Activated T-helper 1 cell treated with anti-CD3 and anti-CD28 coated beads, Interleukin-12 subunit alpha, Interleukin-12 subunit beta, Interleukin-2, Interleukin-4 antibody, amounts not matched to agents 30 ng/mL and 10 ng/mL and 1 ng/mL, durations not matched to agents 14 hours and 24 hours and 36 hours (primary cell): ENCODE results near the gene DHTKD1. TPM values are rescaled to one million over a fixed set of nuclear protein-coding genes. Genes with fewer than 3 reads are reported as not detected.
"Not testable (repeated sequence)": the region's sequence is repeated elsewhere in the genome, so short reads cannot be mapped to it uniquely, and the experiment has no call there.

ENCODE experiments used
- DNase-seq: peaks from one replicate; pipeline ENCODE4 v3.0.0; 2021; ENCODE audit warnings: low spot score
- H3K27ac Mint-ChIP-seq: one replicate; pipeline ENCODE4 v1.8.0; 2021; ENCODE audit warnings: mild to moderate bottlenecking, mixed read lengths
- H3K27me3 Mint-ChIP-seq: one replicate; pipeline ENCODE4 v1.8.0; 2022; ENCODE audit warnings: mild to moderate bottlenecking, moderate library complexity, mixed read lengths; ENCODE audit not compliant: insufficient read depth
- H3K36me3 Mint-ChIP-seq: one replicate; pipeline ENCODE4 v1.8.0; 2021; ENCODE audit warnings: low read depth, mixed read lengths
- H3K4me1 Mint-ChIP-seq: one replicate; pipeline ENCODE4 v1.8.0; 2021; ENCODE audit warnings: low read depth, mixed read lengths
- H3K4me3 Mint-ChIP-seq: one replicate; pipeline ENCODE4 v1.8.0; 2021; ENCODE audit warnings: mild to moderate bottlenecking, moderate library complexity, mixed read lengths
- H3K9me3 Mint-ChIP-seq: one replicate; pipeline ENCODE4 v1.8.0; 2021; ENCODE audit warnings: mixed read lengths
- intact Hi-C: fragments of 100-400 bp; cut with micrococcal nuclease; formaldehyde crosslinking; loops from one replicate; pipeline ENCODE4 v1.15.1; 2024
- total RNA-seq: library from RNA; stranded (reverse); gene quantifications from 2 replicates; pipeline ENCODE4 v1.2.3, GENCODE V29; 2022

Gene DHTKD1
- total RNA-seq, 1 donor from 2014 or later = 22.6 TPM

DNA sequence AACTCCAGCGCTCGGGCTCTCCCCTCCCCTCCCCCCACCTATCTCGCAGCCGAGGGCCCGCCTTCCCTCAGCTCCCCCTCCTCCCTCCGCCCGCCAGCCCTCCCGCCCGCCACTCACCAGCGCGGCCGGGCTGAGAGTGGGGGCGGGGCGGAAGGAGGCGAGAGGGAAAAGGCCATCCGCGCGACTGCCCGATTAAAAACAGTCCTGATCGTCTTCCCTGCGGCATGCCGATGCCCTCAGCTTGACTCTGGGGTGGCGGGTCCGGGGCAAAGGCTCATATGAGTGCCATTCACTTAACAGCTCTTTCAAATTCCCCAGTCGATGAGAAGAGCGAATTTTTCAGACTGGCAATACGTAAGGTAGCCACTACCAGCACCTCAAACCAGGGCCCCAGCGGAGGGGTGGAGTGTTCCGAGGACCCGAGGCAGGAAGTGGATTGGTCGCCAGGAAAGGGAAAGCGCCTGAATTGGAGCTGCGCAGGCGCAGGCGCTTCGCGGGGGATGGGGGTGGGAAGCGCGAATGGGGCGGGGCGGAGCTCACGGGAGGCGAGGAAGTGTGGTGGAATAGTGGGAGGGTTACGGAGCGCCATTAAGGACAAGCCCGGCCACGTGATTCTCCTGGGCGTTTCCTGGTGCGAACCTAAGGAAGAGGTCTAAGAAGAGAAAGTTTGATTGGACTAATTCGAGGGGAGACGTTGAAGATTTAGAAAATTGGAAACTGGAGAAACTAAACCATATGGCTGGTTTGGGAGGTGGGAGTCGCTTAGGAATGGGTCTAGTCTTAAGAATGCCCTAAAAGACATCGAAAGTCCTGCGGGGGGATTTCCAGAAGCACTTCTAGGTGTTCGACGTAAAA is 25.7 kb upstream of the DHTKD1 start, which contains the start of gene UPF2:
Gene UPF2 (minus strand): TSS at position 13 of the 855 bp plus-strand sequence. CDS start 7,386 bp downstream, outside the sequence.
- H3K4me3 Mint-ChIP-seq = peak within 1 kb of the TSS; percentile 99
- H3K36me3 Mint-ChIP-seq = peaks cover 5% of the 10 kb centered on the region
- intact Hi-C loops = loop anchor here (1.0 to 10.0 kb wide), 7 partner anchors 25 to 1306 kb away; partner anchors contain the start of genes CDC123, DHTKD1, MCM10 and SEC61A2
- peaks cover 34% of the 10 kb centered on the region for H3K4me1 Mint-ChIP-seq
- peaks cover 4% of the 10 kb centered on the region for H3K9me3 Mint-ChIP-seq
- no peaks in the 10 kb centered on the region for H3K27me3 Mint-ChIP-seq
- peak; percentile 94 for DNase-seq
- peak within 1 kb of the TSS; percentile 99 for H3K27ac Mint-ChIP-seq

DNA sequence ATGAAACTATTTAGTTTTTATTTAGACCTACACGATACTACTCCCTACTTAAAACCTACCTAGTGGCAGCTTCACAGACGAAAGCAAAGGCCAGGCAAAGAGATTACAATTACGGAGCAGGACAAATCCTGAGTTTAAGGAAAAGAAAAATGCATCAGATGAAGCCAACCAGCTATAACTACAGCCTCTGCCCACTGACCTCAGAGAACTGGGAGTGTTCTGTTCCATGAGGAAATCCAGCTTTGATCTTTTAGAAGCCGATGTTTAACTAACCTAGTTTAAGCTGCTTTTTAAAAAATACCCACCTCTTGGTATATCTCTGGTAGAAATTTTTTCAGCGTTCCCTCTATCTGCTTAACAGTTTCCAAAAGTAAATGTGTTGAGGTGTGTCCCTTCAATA is 23.2 kb upstream of the DHTKD1 start:
- intact Hi-C loops = loop anchor here (10.0 kb wide), 1 partner anchor 871 kb away; no protein-coding TSS in a partner anchor
- Mint-ChIP-seq H3K27ac (no peak overlapping the region), H3K4me1 (peaks cover 26% of the 10 kb centered on the region), H3K4me3 (no peak overlapping the region), H3K27me3 (no peaks in the 10 kb centered on the region), H3K9me3 (peaks cover 4% of the 10 kb centered on the region), H3K36me3 (peaks cover 5% of the 10 kb centered on the region)
- no peak for DNase-seq

DNA sequence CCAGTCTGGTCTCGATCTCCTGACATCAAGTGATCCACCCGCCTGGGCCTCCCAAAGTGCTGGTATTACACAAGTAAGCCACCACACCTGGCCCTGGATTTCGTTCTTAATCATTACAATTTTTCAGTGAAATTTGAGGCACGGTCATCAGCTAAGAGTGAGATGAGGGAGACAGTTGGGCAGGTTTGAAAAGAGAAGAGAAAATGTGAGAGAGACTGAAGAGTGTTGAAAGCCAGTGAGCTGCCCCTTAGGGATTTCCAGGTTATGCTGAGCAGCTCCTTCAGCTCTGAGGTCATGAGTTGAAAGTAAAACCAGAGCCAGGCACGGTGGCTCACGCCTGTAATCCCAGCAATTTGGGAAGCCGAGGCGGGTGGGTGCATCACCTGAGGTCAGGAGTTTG is 20.2 kb upstream of the DHTKD1 start:
- Mint-ChIP-seq H3K9me3 (no peaks in the 10 kb centered on the region), H3K27me3 (no peaks in the 10 kb centered on the region), H3K27ac (no peak overlapping the region), H3K36me3 (no peaks in the 10 kb centered on the region), H3K4me1 (peaks cover 6% of the 10 kb centered on the region), H3K4me3 (no peak overlapping the region)
- DNase-seq = no peak
- intact Hi-C loops = loop anchor here (10.0 kb wide), 1 partner anchor 874 kb away; no protein-coding TSS in a partner anchor

DNA sequence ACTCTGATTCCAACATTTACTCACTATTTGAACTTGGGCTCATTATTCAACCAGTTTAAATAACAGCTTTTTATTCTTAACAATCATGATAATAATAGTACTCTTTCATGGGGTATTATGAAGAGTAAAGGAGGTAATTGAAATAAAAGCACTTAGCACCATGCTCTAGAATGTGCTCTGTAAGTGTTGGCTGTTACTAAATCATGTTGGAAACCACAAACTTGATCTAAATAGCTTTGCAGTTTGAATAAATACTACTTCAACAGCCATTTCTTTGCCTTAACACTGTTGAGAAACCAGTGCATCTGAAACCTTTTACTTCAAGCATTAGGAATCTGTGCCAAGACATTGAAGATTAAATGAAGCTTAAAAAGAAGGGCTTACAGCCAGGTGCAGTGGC is 18.2 kb upstream of the DHTKD1 start:
- DNase-seq = no peak
- no peak overlapping the region for H3K4me3 Mint-ChIP-seq
- intact Hi-C loops = no loop called here
- H3K4me1 Mint-ChIP-seq = peaks cover 4% of the 10 kb centered on the region
- H3K27me3 Mint-ChIP-seq = no peaks in the 10 kb centered on the region
- no peaks in the 10 kb centered on the region for H3K9me3 Mint-ChIP-seq
- H3K36me3 Mint-ChIP-seq = no peaks in the 10 kb centered on the region
- H3K27ac Mint-ChIP-seq = no peak overlapping the region

DNA sequence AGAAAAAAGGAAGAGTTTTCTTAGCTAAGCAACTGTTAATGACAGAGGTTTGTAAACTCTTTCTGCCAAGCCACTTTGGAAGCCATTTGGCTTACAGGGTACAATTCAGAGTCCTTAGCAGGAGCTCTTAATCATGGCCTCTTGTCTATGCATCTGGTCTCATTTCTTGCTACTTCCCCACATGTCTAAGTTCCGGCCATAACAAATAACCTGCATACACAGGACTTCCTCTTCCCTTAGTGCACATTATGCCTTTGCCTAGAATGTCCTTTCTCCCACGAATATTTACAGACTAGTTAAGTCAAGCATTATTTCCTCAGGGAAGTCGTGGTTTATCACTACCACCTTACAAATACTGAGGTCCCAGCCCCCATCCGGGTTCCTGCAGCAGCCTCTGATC is 17.5 kb upstream of the DHTKD1 start:
- H3K9me3 Mint-ChIP-seq = no peaks in the 10 kb centered on the region
- intact Hi-C loops = no loop called here
- no peak for DNase-seq
- peaks cover 4% of the 10 kb centered on the region for H3K4me1 Mint-ChIP-seq
- H3K27me3 Mint-ChIP-seq = no peaks in the 10 kb centered on the region
- no peak overlapping the region for H3K27ac Mint-ChIP-seq
- no peak overlapping the region for H3K4me3 Mint-ChIP-seq
- H3K36me3 Mint-ChIP-seq = no peaks in the 10 kb centered on the region

DNA sequence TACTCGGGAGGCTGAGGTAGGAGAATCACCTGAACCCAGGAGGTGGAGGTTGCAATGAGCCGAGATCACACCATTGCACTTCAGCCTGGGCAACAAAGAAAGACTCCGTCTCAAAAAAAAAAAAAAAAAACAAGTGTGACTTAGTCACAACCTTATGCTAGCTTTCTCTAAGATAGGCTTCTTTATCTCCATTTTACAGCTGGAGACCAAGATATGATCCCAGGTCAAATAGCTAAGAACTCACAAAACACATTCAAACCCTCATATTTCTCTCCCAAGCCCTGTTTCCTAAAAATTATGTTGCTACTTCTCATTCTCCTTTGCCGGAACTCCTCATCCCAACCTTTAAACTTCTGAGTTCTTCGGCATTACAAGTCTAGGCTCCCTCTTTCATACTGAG is 13.0 kb upstream of the DHTKD1 start:
- H3K9me3 Mint-ChIP-seq = no peaks in the 10 kb centered on the region
- no peak for DNase-seq
- intact Hi-C loops = no loop called here

DNA sequence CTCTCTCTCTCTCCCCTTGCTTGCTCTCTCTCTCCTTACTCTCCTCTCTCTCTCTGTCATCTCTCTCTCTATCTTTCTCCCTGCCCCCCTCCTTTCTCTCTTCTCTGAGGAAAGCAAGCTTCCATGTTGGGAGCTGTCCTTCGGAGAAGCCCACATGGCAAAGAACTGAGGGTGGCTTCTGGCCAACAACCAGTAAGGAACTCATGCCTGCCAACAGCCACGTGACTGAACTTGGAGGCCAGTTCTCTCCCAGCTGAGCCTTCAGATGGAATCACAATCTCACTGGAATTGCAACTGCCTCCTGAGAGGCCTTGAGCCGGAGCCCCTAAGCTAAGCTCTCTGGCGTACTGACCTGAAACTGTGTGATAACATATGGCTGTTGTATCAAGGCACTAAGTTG is 12.0 kb upstream of the DHTKD1 start:
- no peaks in the 10 kb centered on the region for H3K27me3 Mint-ChIP-seq
- H3K9me3 Mint-ChIP-seq = no peaks in the 10 kb centered on the region
- intact Hi-C loops = no loop called here
- no peaks in the 10 kb centered on the region for H3K4me1 Mint-ChIP-seq
- no peak for DNase-seq
- no peaks in the 10 kb centered on the region for H3K36me3 Mint-ChIP-seq
- H3K27ac Mint-ChIP-seq = no peak overlapping the region
- H3K4me3 Mint-ChIP-seq = no peak overlapping the region

More for the DNA sequence above, 13.0 kb upstream of the DHTKD1 start:
- H3K36me3 Mint-ChIP-seq = no peaks in the 10 kb centered on the region
- no peaks in the 10 kb centered on the region for H3K4me1 Mint-ChIP-seq
- no peaks in the 10 kb centered on the region for H3K27me3 Mint-ChIP-seq
- no peak overlapping the region for H3K27ac Mint-ChIP-seq
- H3K4me3 Mint-ChIP-seq = no peak overlapping the region

DNA sequence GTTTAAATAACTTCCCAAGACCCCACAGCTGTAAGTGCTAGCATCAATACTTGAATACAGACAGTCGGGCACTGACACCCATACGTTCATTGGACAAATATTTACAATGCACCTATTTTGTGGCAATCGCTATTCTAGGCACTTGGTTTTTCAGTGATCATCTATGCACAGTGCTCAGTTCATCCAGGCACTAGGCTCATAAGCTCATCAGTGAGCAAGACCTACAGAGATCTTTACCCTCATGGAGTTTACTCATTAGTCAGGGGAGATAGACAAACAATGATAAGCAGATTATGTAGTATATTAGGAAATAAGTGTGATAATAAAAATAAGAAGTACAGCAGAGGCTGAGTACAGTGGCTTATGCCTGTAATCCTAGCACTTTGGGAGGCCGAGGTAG is 7.6 kb upstream of the DHTKD1 start:
- no peaks in the 10 kb centered on the region for H3K36me3 Mint-ChIP-seq
- intact Hi-C loops = loop anchor here (10.0 kb wide), 1 partner anchor 654 kb away; no protein-coding TSS in a partner anchor
- no peak for DNase-seq
- H3K9me3 Mint-ChIP-seq = no peaks in the 10 kb centered on the region
- no peaks in the 10 kb centered on the region for H3K27me3 Mint-ChIP-seq
- no peak overlapping the region for H3K27ac Mint-ChIP-seq
- peaks cover 5% of the 10 kb centered on the region for H3K4me1 Mint-ChIP-seq
- no peak overlapping the region for H3K4me3 Mint-ChIP-seq

DNA sequence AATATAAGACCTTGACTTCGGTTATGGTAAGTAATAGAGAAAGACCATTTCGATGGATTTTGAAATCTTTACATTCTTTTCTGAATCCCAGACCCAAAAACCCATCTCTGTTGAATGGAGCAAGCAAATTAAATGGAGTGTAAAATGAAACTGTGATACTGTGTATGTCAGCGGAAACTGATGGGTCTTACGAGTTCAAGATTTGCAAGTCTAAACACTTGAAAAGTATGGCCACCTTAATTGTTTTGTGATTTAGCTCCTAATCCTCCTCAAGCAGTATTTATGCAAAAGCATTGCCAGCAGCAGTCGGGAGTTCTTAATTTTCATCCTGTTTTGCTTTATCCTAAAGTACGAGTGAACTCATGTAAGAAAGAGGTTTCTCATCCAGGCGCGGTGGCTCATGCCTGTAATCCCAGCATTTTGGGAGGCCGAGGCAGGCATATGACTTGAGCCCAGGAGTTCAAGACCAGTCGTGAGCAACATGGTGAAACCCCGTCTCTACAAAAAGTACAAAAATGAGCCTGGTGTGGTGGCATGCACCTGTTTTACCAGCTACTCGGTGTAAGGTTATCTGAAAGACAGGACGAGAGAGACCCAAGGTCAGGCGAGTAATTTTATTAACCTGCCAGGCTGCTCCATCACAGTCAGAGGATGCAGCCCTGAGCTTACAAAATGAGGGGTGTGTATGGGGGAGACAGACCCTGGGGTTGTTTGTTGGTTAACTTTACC is 5.8 kb upstream of the DHTKD1 start:
- intact Hi-C loops = loop anchor here (10.0 kb wide), 1 partner anchor 652 kb away; no protein-coding TSS in a partner anchor
- H3K36me3 Mint-ChIP-seq = no peaks in the 10 kb centered on the region
- peaks cover 9% of the 10 kb centered on the region for H3K4me1 Mint-ChIP-seq
- H3K9me3 Mint-ChIP-seq = no peaks in the 10 kb centered on the region
- no peak overlapping the region for H3K27ac Mint-ChIP-seq
- H3K4me3 Mint-ChIP-seq = no peak overlapping the region
- no peak for DNase-seq
- H3K27me3 Mint-ChIP-seq = no peaks in the 10 kb centered on the region

DNA sequence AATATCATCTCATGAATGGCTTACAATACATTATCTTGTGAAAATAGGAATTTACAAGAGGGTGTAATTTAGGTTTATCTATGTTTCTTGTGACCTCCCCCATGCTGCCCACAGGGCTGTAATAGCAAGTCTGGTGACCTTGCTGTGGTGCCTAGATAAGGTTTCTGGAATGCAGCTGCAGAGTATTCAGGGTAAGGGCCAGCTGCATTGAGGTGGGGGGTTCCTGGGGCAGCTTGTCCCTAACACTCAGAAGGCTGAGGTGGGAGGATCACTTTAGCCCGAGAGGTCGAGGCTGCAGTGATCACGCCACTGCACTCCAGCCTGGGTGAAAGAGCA is 5.3 kb upstream of the DHTKD1 start:
- H3K9me3 Mint-ChIP-seq = no peaks in the 10 kb centered on the region
- H3K27me3 Mint-ChIP-seq = no peaks in the 10 kb centered on the region
- intact Hi-C loops = loop anchor here (10.0 kb wide), 1 partner anchor 651 kb away; no protein-coding TSS in a partner anchor
- DNase-seq = no peak
- no peaks in the 10 kb centered on the region for H3K36me3 Mint-ChIP-seq
- no peak overlapping the region for H3K27ac Mint-ChIP-seq
- peaks cover 12% of the 10 kb centered on the region for H3K4me1 Mint-ChIP-seq
- H3K4me3 Mint-ChIP-seq = no peak overlapping the region

DNA sequence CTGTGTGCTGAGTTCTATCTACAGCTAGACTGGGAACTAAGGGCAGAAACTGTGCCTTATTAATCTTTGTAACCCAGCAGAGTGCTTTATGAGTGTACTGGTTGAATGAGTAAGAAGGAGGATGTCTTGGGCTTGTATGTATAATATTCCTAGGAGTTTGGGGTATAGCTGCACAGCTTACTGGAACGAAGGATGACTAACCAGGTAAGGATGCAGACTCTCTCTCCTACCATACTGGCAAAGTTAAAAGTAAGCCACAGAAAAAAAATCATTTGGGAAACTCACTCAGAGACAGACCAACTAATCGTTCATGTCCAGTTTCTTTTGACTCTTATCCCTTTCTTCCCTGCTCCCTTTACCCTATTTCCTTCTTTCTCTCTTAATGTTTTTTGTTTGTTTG is 1.4 kb upstream of the DHTKD1 start:
- no peaks in the 10 kb centered on the region for H3K36me3 Mint-ChIP-seq
- no peak overlapping the region for H3K4me3 Mint-ChIP-seq
- H3K4me1 Mint-ChIP-seq = peaks cover 29% of the 10 kb centered on the region
- H3K27ac Mint-ChIP-seq = no peak overlapping the region
- H3K27me3 Mint-ChIP-seq = no peaks in the 10 kb centered on the region
- no peaks in the 10 kb centered on the region for H3K9me3 Mint-ChIP-seq
- intact Hi-C loops = loop anchor here (5.0 to 10.0 kb wide), 2 partner anchors 35 to 647 kb away; no protein-coding TSS in a partner anchor
- no peak for DNase-seq

DNA sequence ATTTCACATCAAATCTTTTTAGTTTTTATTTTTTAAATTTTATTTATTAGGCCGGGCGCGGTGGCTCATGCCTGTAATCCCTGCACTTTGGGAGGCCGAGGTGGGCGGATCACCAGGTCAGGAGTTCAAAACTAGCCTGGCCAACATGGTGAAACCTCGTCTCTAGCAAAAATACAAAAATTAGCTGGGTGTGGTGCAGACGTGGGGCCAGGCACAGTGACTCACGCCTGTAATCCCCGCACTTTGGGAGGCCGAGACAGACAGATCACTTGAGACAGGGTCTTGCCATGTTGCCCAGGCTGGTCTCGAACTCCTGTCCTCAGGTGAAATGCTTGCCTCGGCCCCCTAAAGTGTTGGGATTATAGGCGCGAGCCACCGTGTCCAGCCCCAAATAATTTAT is 2.7 kb downstream of the DHTKD1 start:
- H3K4me1 Mint-ChIP-seq = peaks cover 37% of the 10 kb centered on the region
- H3K27ac Mint-ChIP-seq, DNase-seq, intact Hi-C loops, H3K4me3 Mint-ChIP-seq, H3K27me3 Mint-ChIP-seq, H3K36me3 Mint-ChIP-seq, H3K9me3 Mint-ChIP-seq: not testable (repeated sequence)

DNA sequence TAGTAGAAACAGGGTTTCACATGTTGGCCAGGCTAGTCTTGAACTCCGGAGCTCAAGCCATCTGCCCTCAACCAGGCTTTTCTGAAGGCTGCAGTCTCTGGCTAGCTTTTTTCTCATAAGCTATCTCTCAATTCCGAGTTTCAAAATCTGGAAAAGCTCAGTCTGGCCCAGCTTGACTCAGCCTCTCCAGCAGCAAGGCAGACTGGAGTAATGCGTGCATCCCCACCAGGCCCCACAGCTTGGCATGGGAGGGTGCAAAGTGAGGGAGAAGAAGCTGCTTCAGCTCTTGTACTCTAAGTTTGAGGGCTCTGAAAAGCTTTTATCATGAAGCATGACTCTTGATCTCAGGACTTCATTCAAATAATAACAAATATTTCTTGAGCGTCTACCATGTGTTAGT is 4.8 kb downstream of the DHTKD1 start:
- Mint-ChIP-seq H3K27ac (no peak overlapping the region), H3K36me3 (peaks cover 6% of the 10 kb centered on the region), H3K4me1 (peaks cover 34% of the 10 kb centered on the region), H3K27me3 (no peaks in the 10 kb centered on the region), H3K4me3 (no peak overlapping the region), H3K9me3 (no peaks in the 10 kb centered on the region)
- no peak for DNase-seq
- intact Hi-C loops = no loop called here
